ENCODE measurements around the gene DYRK4.

DNA sequence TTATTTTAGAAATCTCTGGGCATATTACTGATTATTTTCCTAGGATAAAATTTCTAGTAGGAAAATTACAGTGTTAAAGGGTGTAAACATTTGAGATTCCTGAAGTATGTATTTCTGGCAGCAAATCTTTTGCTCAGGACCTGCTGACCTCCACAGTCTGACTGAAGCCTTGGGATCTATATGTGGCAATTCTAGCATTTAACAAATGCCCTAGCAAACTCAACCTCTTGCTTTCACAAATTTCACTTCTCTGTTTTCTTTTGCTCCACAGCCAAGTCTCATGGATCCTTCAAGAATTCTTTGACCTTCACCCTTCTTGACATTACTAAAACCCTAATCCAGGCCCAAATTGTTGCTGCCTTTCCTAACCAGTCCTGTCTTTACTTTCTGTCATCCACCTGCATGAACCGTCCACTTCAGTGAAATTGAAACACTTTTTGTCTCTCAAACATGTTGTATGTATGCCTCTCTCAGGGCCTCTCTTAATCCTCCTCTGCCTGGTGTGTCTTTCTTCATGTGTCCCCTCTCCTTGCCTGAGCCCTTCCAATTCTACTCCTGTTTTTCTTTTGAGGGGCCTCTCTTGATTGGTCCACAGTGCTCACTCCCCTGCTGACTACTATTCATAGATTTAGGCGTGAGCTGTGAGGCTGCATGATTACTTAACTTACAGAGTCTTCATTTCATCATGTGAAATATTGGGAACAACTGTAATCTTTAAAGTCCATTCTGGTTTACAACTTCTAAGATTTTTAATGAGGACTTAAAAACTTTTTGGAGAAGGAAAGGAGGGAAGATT is 5.1 kb upstream of the DYRK4 start:
- TF ChIP-seq ZNF274 (IDR thresholded peaks at IDR 0.05; ENCODE audit: low read depth, low read length) (no peak), CTCF (IDR thresholded peaks at IDR 0.05 in 2 of 3, conservative IDR thresholded peaks at IDR 0.05 in 1 of 3; ENCODE audit: borderline replicate concordance in 1 of 3, insufficient read depth in 1 of 3, low read depth in 2 of 3, low read length in 2 of 3) (no peak), POLR2A (IDR thresholded peaks at IDR 0.05; ENCODE audit: borderline replicate concordance, extremely low read depth, insufficient read depth, insufficient read length) (no peak), SIN3A (IDR thresholded peaks at IDR 0.05; ENCODE audit: low read depth) (no peak), EZH2 (IDR thresholded peaks at IDR 0.05) (no peak), ZFX (IDR thresholded peaks at IDR 0.05) (no peak)

Measured in HCT116 (cell line).